Daoy (cell line): ENCODE data around the gene PTGDR. TPM values are rescaled to one million over a fixed set of nuclear protein-coding genes. Genes with fewer than 3 reads are reported as not detected.
A peak's percentile ranks its signal among the peaks of the same experiment; 100 is the strongest.

Source experiments
- DNase-seq: peaks from one replicate; pipeline ENCODE4 v3.0.0-alpha.2; 2015; ENCODE audit warnings: low read depth
- total RNA-seq: library from RNA; depleted of rRNA; stranded (reverse); fragments of >200 nt; shearing (Covaris generic); gene quantifications from 2 replicates; pipeline ENCODE4 v1.2.3, GENCODE V29; 2014; rRNA removed

The PTGDR gene
- total RNA-seq, 1 experiment from 2014 or later = not detected

DNA sequence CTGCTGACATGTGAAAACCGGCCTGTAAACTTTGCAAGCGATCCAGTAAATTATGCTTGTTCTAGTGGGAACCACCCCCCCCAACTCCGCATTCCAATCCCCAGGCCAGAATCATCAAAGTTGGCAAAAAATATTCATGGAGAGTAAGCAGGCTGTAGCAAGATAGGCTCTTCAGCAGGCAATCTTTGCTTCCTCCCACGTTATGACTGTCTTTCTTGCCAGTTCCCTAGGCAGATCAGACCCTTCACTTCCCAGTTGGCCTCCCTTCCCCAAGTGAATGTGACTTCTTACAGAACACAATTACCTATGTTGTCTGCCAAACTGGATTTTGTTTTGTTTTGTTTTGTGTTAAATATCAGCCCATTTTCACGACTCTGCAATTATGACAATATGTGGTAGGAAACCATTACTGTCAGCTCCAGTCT lies 45.4 kb downstream of the PTGDR start:
- DNase-seq = no peak

DNA sequence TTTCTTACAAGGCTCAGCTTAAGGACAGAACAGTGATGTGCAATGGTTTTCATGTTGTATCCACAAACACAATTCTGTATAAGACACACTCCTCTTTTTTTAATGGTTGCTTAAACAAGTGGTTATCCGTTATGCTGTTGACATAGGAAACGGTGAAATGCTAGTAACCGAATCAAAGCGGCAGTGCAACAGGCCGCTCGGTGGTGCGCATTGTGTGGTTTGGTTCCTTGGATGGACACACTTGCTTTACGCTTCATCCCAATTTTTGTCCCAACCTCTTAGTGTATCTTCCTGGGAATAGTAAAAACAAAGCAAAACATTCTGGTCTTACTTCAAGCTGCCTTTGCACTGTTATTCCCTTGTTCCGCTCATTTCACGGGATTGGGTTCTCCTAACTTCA lies 46.0 kb downstream of the PTGDR start:
- DNase-seq = no peak

DNA sequence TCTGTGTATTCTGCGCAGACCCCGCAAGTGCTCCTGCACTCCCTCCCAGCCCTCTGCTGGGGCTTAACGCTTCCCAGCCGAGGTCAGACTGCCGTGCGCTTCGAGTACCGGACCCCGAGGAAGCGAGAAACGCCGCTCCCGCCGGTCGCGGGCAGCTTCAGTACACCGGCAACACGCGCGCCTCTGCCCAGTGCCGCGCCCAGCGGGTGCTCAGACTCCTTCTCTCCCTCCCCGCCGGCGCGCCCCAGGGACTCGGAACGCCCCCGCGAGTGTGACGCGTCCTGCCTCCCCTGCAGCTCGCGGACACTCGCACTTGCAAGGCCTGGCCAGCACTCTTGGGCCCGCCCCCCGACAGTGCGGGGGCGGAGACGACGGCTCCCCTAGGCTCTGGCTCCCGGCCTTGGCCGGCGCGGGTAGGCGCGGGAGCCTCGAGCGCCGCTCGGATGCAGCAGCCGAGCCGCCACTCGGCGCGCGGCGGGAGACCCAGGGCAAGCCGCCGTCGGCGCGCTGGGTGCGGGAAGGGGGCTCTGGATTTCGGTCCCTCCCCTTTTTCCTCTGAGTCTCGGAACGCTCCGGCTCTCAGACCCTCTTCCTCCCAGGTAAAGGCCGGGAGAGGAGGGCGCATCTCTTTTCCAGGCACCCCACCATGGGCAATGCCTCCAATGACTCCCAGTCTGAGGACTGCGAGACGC lies 46.6 kb downstream of the PTGDR start, which contains the start of gene PTGER2:
Gene PTGER2, plus strand, starts transcription at position 410 of the 692 bp plus-strand sequence. Its CDS starts 237 bp downstream, at position 647.
- DNase-seq = peak; percentile 93

DNA sequence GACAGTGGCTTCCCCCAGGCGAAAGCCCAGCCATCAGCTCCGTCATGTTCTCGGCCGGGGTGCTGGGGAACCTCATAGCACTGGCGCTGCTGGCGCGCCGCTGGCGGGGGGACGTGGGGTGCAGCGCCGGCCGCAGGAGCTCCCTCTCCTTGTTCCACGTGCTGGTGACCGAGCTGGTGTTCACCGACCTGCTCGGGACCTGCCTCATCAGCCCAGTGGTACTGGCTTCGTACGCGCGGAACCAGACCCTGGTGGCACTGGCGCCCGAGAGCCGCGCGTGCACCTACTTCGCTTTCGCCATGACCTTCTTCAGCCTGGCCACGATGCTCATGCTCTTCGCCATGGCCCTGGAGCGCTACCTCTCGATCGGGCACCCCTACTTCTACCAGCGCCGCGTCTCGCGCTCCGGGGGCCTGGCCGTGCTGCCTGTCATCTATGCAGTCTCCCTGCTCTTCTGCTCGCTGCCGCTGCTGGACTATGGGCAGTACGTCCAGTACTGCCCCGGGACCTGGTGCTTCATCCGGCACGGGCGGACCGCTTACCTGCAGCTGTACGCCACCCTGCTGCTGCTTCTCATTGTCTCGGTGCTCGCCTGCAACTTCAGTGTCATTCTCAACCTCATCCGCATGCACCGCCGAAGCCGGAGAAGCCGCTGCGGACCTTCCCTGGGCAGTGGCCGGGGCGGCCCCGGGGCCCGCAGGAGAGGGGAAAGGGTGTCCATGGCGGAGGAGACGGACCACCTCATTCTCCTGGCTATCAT lies 47.3 kb downstream of the PTGDR start:
- DNase-seq = peak; percentile 51

DNA sequence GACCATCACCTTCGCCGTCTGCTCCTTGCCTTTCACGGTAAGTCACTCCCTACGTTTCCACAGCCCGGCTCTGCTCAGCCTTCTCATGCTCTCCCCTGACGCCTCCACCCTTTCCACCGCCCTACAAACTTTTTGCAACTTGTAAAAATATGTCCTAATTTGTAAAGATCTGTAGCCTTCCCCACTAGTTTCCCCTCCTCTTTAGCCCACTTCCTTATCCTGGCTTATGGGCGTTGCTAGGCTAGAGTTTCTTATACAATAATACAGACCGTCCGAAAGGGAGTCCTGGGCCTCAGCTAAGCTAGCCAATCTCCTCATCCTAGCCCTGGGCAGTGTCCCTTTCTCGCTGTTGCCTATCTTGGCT lies 47.8 kb downstream of the PTGDR start:
- no peak for DNase-seq

DNA sequence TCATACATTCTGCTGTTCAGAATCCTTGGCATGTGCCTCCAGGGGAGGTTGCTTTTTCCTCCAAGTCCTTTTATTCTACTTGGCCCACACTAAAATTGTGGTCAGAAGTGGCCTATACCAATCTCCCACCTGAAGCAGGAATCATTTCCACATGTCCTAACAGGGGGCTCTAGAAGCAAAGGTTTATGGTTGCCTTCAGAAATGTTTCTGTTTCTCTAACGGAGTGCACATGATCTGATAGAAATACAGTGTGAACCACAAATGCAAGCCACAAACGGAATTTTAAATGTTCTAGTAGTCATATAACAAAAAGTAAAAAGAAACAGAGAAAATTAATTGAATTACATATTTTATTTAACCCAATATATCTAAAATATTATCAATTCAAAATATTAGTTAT lies 50.6 kb downstream of the PTGDR start:
- DNase-seq = no peak

DNA sequence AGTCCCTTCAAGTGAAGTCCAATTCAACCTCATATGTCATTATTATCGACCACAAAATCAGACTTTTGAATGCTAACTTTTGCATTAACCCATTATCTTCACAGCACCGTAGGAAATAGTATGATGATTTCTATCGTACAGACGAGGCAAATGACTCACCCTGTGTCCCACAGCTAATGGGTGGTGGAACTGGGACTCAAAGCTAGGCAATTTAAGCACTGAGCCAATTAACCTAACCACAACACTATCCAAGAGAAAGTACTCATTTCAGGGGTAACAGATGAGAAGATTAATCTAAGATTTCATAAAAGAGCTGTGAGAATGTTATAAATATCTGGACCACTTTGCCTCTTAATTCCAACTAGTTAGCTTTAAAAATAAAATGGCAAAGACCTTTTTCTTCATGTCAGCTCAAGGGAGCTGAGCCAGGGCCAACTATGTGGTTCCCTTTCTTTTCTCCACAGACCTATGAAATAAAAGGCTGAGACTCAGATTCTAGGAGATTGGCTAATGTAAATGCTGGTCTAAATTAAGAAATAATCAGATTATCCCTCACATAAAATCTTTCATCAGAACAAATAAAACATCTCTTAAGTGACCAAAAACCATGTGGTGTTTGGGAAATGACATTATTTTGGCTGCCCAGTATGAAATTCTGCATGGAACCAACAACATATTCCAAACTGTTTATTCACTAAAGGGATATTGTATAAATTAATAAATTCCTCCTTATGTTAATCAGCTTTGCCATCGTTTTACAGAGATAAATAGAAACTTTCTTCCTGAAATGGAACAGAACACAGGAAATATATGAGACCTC lies 51.5 kb downstream of the PTGDR start:
- peak; percentile 65 for DNase-seq

DNA sequence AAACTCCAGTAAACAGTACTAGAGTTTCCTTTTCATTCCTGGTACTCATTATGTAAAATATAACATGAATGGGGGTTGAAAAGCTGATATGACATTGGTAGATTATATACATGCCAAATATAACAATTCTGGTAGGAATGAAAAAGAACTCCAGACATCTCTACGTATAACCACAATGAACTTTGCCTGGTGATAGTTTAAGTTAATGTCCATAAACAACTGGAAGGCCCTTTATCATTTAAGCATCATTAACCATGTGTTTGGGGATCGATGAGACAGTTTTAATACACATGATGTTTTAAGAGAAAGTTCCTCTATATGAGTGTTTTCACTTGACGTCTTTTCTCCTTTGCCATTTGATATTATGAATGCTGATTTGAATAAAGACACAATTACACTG lies 52.4 kb downstream of the PTGDR start:
- DNase-seq = no peak

DNA sequence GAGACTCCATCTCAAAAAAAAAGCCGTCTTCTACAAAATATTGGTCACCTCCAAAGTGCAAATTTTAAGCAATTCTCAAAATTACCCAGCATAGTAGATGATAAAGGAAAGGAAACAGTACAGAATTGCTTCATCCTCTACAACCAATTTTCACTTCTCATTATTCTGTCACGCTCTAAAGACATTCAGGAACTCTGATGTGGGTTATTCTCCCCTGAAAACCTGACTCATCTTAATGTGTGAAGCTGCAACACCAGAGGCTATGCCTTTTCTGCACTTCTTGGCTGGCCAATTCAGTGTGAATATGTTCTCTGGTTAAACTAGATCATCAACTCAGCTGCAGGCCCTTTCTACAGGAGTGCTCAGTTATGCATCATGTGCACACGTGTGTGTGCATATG lies 57.6 kb downstream of the PTGDR start:
- DNase-seq = peak; percentile 84

DNA sequence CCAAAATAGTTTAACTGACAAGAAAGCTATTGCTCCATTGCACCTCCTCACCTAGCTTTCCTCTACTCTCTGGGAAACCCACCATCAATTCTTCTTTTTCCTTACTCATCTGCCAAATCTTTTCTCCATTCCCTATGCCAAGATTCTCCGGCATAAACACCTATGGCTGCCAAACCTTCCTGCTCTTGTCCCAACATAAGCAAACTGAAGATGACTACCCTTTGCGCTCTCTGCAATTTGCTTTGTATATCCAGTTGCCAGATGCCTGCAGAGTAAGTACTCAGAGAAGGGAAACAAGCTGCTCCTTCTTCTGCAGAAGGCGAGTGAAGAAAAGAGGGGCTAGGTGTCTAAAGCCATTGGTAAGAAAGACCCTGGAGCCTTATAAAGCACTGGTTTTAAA lies 58.1 kb downstream of the PTGDR start:
- DNase-seq = no peak

Other genes starting within 250 kb of the PTGDR start
- gene NID2, start 198.6 kb upstream of the PTGDR start, total RNA-seq = 6.4 and 9.9 TPM in 2 replicates
- 6.5 and 7.0 TPM in 2 replicates for gene PTGER2, start 46.6 kb downstream of the PTGDR start, total RNA-seq